ENCODE results near the gene TPM1. TPM values are rescaled to one million over a fixed set of nuclear protein-coding genes. Genes with fewer than 3 reads are reported as not detected.

TPM1 gene
- total RNA-seq, 1 donor from 2014 or later = 255 TPM

DNA sequence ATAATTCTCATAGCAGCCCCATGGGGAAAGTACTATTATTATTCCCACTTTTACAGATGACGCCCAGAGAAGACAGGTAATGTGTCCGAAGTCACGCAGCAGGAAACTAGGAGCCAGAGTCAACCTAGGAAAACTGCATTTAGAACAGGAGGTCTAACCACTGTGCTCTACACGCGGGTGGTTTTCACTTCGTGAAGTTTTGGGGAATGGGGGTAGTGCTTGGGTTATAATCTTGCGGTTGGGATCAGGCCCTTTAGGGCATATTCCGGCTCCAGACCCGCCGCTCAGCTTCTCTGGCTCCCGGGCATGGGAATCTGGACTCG lies 5.2 kb downstream of the TPM1 start:
- Mint-ChIP-seq H3K27ac (ENCODE audit: unreplicated experiment) (peak overlapping the region; percentile 80), H3K9me3 (ENCODE audit: unreplicated experiment) (peaks cover 5% of the 10 kb centered on the region), H3K4me1 (ENCODE audit: low read depth, unreplicated experiment) (peaks cover 39% of the 10 kb centered on the region), H3K27me3 (ENCODE audit: unreplicated experiment) (peaks cover 16% of the 10 kb centered on the region), H3K36me3 (ENCODE audit: unreplicated experiment) (no peaks in the 10 kb centered on the region), H3K4me3 (ENCODE audit: unreplicated experiment) (peak overlapping the region; percentile 87)
- no peak for DNase-seq
- TF ChIP-seq, protein P1, sequence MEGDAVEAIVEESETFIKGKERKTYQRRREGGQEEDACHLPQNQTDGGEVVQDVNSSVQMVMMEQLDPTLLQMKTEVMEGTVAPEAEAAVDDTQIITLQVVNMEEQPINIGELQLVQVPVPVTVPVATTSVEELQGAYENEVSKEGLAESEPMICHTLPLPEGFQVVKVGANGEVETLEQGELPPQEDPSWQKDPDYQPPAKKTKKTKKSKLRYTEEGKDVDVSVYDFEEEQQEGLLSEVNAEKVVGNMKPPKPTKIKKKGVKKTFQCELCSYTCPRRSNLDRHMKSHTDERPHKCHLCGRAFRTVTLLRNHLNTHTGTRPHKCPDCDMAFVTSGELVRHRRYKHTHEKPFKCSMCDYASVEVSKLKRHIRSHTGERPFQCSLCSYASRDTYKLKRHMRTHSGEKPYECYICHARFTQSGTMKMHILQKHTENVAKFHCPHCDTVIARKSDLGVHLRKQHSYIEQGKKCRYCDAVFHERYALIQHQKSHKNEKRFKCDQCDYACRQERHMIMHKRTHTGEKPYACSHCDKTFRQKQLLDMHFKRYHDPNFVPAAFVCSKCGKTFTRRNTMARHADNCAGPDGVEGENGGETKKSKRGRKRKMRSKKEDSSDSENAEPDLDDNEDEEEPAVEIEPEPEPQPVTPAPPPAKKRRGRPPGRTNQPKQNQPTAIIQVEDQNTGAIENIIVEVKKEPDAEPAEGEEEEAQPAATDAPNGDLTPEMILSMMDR (IDR thresholded peaks at IDR 0.05; ENCODE audit: partially characterized antibody, unreplicated experiment) = no peak

DNA sequence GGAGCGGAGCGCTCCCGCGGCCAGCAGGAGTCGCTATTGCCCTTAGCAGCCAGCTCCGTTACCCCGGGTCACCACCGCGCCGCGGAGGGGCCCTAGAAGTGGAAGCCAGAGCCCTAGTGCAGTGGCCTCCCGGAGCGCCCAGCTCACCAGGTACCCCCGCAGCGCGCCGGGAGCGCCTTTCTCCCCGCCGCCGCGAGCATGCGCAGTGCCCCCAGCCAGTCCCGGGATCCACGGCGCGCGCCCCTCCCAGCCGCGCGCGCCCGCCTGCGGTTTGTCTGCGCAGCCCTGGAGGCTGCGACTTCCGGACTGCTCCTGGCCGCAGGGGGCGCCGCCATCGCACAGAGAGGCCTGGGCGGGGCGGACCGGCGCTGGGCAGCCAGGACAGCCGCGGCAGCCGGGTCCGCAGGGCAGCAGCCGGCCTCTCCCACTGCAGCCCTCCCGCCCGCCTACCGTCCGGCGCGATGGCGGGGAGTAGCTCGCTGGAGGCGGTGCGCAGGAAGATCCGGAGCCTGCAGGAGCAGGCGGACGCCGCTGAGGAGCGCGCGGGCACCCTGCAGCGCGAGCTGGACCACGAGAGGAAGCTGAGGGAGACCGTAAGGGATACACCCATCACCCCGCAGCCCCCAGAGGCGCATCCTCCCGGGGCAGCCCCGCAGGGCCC lies 5.7 kb downstream of the TPM1 start:
- TF ChIP-seq, protein P1 (IDR thresholded peaks at IDR 0.05; ENCODE audit: partially characterized antibody, unreplicated experiment) = peak; percentile 94
- peak; percentile 96 for DNase-seq
- peaks cover 40% of the 10 kb centered on the region for H3K4me1 Mint-ChIP-seq (ENCODE audit: low read depth, unreplicated experiment)
- no peaks in the 10 kb centered on the region for H3K36me3 Mint-ChIP-seq (ENCODE audit: unreplicated experiment)
- peaks cover 5% of the 10 kb centered on the region for H3K9me3 Mint-ChIP-seq (ENCODE audit: unreplicated experiment)
- H3K27ac Mint-ChIP-seq (ENCODE audit: unreplicated experiment) = peak overlapping the region; percentile 80
- peaks cover 13% of the 10 kb centered on the region for H3K27me3 Mint-ChIP-seq (ENCODE audit: unreplicated experiment)
- H3K4me3 Mint-ChIP-seq (ENCODE audit: unreplicated experiment) = peak overlapping the region; percentile 87

DNA sequence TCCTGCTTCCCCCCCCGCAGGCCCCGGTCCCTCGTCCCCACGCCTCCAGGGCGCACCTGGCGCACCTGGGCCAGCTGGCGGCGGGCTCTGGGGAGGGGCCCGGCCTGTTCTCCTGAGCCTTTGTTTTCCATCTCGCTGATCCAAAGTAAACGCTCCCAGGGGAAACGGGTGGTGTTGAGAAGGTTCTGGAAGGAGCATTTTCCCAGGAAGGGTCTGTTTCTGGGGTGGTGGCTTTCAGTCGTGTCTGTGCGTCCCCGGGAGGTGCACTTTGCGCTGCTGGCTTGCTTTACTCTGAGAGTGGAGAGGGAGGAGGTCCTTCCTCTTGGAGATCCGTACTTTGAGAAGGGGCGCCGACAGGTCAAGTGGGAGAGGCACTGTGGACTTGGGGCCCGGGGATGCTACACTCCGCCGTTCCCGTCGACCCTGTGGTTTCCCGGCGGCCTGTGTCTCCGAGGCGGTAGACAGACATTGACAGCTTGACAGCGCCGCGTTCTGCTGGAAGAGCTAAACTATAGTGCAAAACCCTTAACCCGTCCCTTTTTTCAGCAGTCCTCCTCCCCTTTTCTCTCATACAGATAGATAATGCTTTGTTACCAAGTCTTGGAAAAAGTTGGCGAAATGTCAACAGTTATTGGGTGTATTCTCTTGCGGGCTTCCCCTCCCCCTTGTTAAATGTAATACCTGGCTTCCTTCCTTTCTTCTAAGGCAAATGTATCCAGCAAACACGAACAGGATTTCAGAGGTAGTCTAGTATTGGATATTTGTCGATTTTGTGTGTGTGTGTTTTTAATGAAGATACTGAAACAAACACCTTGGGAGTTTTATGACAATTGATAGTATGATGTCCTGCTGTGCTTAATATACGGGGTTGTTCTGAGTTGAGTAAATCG lies 6.5 kb downstream of the TPM1 start:
- TF ChIP-seq, protein P1 (IDR thresholded peaks at IDR 0.05; ENCODE audit: partially characterized antibody, unreplicated experiment) = no peak
- Mint-ChIP-seq H3K36me3 (ENCODE audit: unreplicated experiment) (no peaks in the 10 kb centered on the region), H3K4me3 (ENCODE audit: unreplicated experiment) (peak overlapping the region; percentile 98), H3K4me1 (ENCODE audit: low read depth, unreplicated experiment) (peaks cover 44% of the 10 kb centered on the region), H3K9me3 (ENCODE audit: unreplicated experiment) (peaks cover 5% of the 10 kb centered on the region), H3K27ac (ENCODE audit: unreplicated experiment) (peak overlapping the region; percentile 99), H3K27me3 (ENCODE audit: unreplicated experiment) (peaks cover 12% of the 10 kb centered on the region)
- DNase-seq = peak; percentile 60

DNA sequence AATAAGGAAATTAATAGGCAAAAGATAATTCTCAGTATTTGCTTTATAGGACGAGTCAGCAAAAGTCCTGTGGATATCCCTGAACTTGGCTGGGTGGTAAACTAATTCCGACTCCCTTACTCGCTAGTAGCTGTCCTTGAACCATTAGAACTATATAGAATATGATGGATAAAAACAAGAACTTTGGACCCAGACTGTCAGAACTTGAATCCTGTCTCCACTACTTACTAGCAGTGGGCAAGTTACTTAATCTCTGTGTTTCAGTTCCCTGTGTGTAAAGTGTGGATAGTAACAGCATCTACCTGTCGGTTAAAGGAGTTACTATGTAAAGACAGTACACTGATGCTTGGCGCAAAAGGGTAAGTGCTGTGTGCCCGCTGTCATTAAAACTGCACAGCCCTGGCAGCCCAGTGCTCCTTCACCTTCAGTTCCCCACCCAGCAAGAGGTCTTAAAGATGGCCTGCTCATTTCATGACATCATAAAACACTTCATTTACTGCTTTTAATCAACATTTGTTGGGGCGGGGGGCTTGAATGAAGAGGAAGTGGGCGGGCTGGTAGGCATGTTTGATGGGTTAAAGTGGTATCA lies 7.3 kb downstream of the TPM1 start:
- Mint-ChIP-seq H3K27ac (ENCODE audit: unreplicated experiment) (peak overlapping the region; percentile 99), H3K9me3 (ENCODE audit: unreplicated experiment) (peaks cover 5% of the 10 kb centered on the region), H3K27me3 (ENCODE audit: unreplicated experiment) (peaks cover 12% of the 10 kb centered on the region), H3K36me3 (ENCODE audit: unreplicated experiment) (no peaks in the 10 kb centered on the region), H3K4me3 (ENCODE audit: unreplicated experiment) (peak overlapping the region; percentile 98), H3K4me1 (ENCODE audit: low read depth, unreplicated experiment) (peaks cover 52% of the 10 kb centered on the region)
- DNase-seq = no peak
- TF ChIP-seq, protein P1 (IDR thresholded peaks at IDR 0.05; ENCODE audit: partially characterized antibody, unreplicated experiment) = no peak

All from glutamatergic neuron (in vitro differentiated cells).